Chondrocyte (in vitro differentiated cells): ENCODE results near the gene ZNF775. TPM values are rescaled to one million over a fixed set of nuclear protein-coding genes. Genes with fewer than 3 reads are reported as not detected.
A peak's percentile ranks its signal among the peaks of the same experiment; 100 is the strongest.

ENCODE experiments used
- DNase-seq: peaks from one replicate; pipeline ENCODE4 v3.0.0; 2021; ENCODE audit warnings: mixed read lengths, low spot score
- H3K27ac Mint-ChIP-seq: one replicate; pipeline ENCODE4 v1.8.0; 2021; ENCODE audit warnings: mild to moderate bottlenecking, moderate library complexity, mixed read lengths; ENCODE audit not compliant: unreplicated experiment
- H3K27me3 Mint-ChIP-seq: 2 replicates; pipeline ENCODE4 v1.8.0; 2021; ENCODE audit warnings: low read depth, mixed read lengths
- H3K36me3 Mint-ChIP-seq: 2 replicates; pipeline ENCODE4 v1.8.0; 2021; ENCODE audit warnings: low read depth, mixed read lengths
- H3K4me1 Mint-ChIP-seq: 2 replicates; pipeline ENCODE4 v1.8.0; 2021; ENCODE audit warnings: low read depth, mild to moderate bottlenecking, mixed read lengths
- H3K4me3 Mint-ChIP-seq: one replicate; pipeline ENCODE4 v1.8.0; 2021; ENCODE audit warnings: mild to moderate bottlenecking, moderate library complexity, mixed read lengths; ENCODE audit not compliant: unreplicated experiment
- H3K9me3 Mint-ChIP-seq: 2 replicates; pipeline ENCODE4 v1.8.0; 2021; ENCODE audit warnings: low read depth, mixed read lengths
- CTCF ChIP-seq: fragments of 200-600 bp; sonication (generic); IDR thresholded peaks from 2 replicates; pipeline ENCODE4 v1.5.0; 2021; ENCODE audit warnings: antibody characterized with exemption, mild to moderate bottlenecking, moderate library complexity
- total RNA-seq: library from RNA; stranded (reverse); gene quantifications from 3 replicates; pipeline ENCODE4 v1.2.1, GENCODE V29; 2021

ZNF775 gene
- total RNA-seq, 1 donor from 2014 or later: 6.0 TPM

DNA sequence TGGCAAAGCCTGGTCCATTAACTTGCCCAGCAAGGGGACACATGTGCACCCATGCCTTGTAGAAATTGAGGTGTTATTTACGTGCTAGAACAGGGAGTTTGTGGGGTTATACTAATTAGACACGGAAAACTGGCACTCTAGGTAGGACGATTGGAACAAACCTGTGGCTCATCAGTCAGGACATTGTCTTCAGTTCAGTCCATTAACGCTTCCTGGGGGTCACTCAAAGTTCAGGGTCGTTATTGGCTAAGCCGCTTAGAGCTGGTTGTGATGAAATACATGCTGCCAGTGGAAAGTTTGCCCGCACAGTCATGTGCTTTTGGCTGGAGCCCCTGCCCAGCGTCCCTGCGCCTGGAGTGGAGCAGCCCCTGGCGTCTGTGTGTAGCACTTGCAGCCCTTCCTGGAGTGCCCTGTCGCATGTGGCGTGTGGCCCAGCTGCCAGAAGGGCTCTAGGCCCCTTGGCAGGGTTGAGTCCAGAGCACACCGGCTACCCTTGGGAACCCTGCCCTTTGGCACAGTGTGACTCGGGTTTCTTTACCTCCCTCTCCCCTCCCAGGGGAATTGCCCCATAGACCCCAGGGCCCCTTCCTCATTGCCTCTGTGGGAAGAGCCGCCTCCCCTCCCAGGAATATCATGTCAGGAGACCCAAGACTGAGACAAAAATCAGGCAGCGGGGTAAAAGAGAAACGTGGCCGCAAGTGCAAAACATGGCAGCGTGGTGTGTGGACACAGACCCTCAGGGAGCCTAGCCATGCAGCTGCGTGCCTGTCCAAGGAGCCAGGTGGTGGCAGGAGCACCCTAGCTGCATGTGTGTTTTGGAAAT lies 9.8 kb downstream of the ZNF775 start:
- no peaks in the 10 kb centered on the region for H3K9me3 Mint-ChIP-seq
- DNase-seq: no peak
- peak; percentile 54 for TF ChIP-seq CTCF
- no peaks in the 10 kb centered on the region for H3K36me3 Mint-ChIP-seq
- H3K27me3 Mint-ChIP-seq: no peaks in the 10 kb centered on the region
- peaks cover 8% of the 10 kb centered on the region for H3K4me1 Mint-ChIP-seq
- H3K27ac Mint-ChIP-seq: no peak overlapping the region
- H3K4me3 Mint-ChIP-seq: no peak overlapping the region

DNA sequence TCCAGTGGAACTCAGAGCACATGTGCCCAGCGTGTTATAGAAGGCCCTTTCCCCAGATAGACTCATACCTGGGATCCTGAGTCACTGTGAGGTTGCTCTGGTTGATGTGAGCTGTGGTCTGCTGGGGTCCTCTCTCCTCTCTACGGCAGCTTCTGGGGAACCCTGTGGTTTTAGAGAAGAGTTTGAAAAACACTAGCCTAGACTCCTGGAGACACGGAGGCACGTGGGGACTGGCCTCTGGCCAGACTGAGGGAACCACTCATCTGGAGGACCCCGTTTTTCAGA lies 10.3 kb downstream of the ZNF775 start:
- peaks cover 8% of the 10 kb centered on the region for H3K4me1 Mint-ChIP-seq
- DNase-seq: peak; percentile 20
- no peaks in the 10 kb centered on the region for H3K27me3 Mint-ChIP-seq
- TF ChIP-seq CTCF: no peak
- H3K36me3 Mint-ChIP-seq: no peaks in the 10 kb centered on the region
- no peak overlapping the region for H3K27ac Mint-ChIP-seq
- H3K4me3 Mint-ChIP-seq: no peak overlapping the region
- H3K9me3 Mint-ChIP-seq: no peaks in the 10 kb centered on the region

- H3K4me1 Mint-ChIP-seq: peaks cover 8% of the 10 kb centered on the region
- no peaks in the 10 kb centered on the region for H3K36me3 Mint-ChIP-seq
- no peaks in the 10 kb centered on the region for H3K9me3 Mint-ChIP-seq
- TF ChIP-seq CTCF: no peak
- peak; percentile 81 for DNase-seq
- H3K27ac Mint-ChIP-seq: no peak overlapping the region
- H3K27me3 Mint-ChIP-seq: no peaks in the 10 kb centered on the region
- no peak overlapping the region for H3K4me3 Mint-ChIP-seq
These were observed 11.1 kb downstream of the ZNF775 start for GRCh38 chr7:150390205-150390604.

DNA sequence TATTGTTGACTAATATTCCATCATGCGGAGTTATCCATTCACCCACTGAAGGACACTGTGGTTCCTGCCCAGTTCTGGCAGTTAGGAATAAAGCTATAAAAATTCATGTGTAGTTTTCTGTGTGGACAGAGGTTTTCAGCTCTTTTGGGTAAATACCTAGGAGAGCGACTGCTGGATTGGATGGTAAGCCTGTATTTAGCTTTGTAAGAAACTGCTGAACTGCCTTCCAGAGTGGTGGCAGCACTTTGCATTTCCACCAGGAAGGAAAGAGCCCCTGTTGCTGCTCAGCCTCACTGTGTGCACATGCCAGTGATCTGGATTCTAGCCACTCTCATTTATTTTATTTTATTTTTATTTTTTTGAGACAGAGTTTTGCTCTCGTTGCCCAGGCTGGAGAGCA lies 14.2 kb downstream of the ZNF775 start:
- peaks cover 5% of the 10 kb centered on the region for H3K36me3 Mint-ChIP-seq
- peak; percentile 11 for DNase-seq
- H3K9me3 Mint-ChIP-seq: no peaks in the 10 kb centered on the region
- H3K4me1 Mint-ChIP-seq: peaks cover 8% of the 10 kb centered on the region
- H3K27me3 Mint-ChIP-seq: no peaks in the 10 kb centered on the region
- no peak overlapping the region for H3K27ac Mint-ChIP-seq
- no peak overlapping the region for H3K4me3 Mint-ChIP-seq
- TF ChIP-seq CTCF: no peak

- TF ChIP-seq CTCF: no peak
- no peak for DNase-seq
- Mint-ChIP-seq H3K36me3 (peaks cover 8% of the 10 kb centered on the region), H3K4me3 (no peak overlapping the region), H3K27me3 (no peaks in the 10 kb centered on the region), H3K4me1 (peaks cover 8% of the 10 kb centered on the region), H3K27ac (no peak overlapping the region), H3K9me3 (no peaks in the 10 kb centered on the region)
These were observed 17.3 kb downstream of the ZNF775 start for GRCh38 chr7:150396426-150396825.
